ENCODE results near the gene FLRT2.

GRCh38 chr14:85663667-85664066 is 133.7 kb downstream of the FLRT2 start:
- TF ChIP-seq POLR2AphosphoS5 (IDR thresholded peaks at IDR 0.05; ENCODE audit: low read depth, low read length), result no peak
- no peak for TF ChIP-seq EZH2 (IDR thresholded peaks at IDR 0.05)
- TF ChIP-seq CTCF (IDR thresholded peaks at IDR 0.05 in 2 of 3, conservative IDR thresholded peaks at IDR 0.05 in 1 of 3; ENCODE audit: borderline replicate concordance in 1 of 3, insufficient read depth in 1 of 3, low read depth in 2 of 3, low read length in 2 of 3), result no peak
- TF ChIP-seq REST (IDR thresholded peaks at IDR 0.05; ENCODE audit: low read depth), result no peak
- no peak for TF ChIP-seq EZH2phosphoT487 (IDR thresholded peaks at IDR 0.05; ENCODE audit: borderline replicate concordance)
- no peak for TF ChIP-seq ATF3 (IDR thresholded peaks at IDR 0.05)
- no peak for TF ChIP-seq POLR2A (IDR thresholded peaks at IDR 0.05; ENCODE audit: borderline replicate concordance, extremely low read depth, insufficient read depth, insufficient read length)
- TF ChIP-seq SP1 (IDR thresholded peaks at IDR 0.05; ENCODE audit: low read depth), result no peak
- TF ChIP-seq ELF1 (IDR thresholded peaks at IDR 0.05; ENCODE audit: borderline replicate concordance, low read depth), result no peak
- TF ChIP-seq SIN3A (IDR thresholded peaks at IDR 0.05; ENCODE audit: low read depth), result no peak
- TF ChIP-seq YY1 (IDR thresholded peaks at IDR 0.05; ENCODE audit: extremely low read depth, insufficient replicate concordance, low read depth, low read length), result no peak
- TF ChIP-seq EGR1 (IDR thresholded peaks at IDR 0.05; ENCODE audit: low read depth), result no peak

Measured in HCT116 (cell line).